Measurements from ENCODE around the gene PALLD. TPM values are rescaled to one million over a fixed set of nuclear protein-coding genes. Genes with fewer than 3 reads are reported as not detected.

The PALLD gene
- total and polyA plus RNA-seq, 2 of the 13 experiments (the other 11 are each of a cell fraction or from before 2014, with no cell fraction given), result 0.50 to 1.5 TPM

DNA sequence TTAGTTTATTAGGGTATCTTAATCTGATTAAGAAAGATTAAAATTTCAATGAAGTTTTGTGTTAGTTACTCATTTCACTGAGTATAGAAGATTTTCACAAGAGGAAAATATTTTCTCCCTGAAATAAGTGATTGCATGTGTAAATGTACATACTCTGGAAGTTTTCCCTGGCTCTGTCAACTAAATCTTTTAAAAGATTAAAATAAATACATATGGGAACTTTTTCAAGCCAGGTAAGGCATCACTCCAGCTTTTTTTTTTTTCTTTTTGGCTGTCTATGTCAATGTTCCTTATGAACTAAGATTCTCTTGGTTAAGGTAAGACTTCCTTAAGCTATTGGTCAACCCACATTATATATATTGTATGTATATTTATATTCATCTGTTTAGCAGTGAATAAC lies 395.6 kb downstream of the PALLD start:
- ChIA-PET POLR2A (no interaction called here), CTCF (ENCODE audit: low intra/inter-chr PET ratio, low total read pairs) (no interaction called here)
- Histone ChIP-seq H3K36me3 (replicated peaks in 1 of 2; ENCODE audit: control insufficient read depth in 1 of 2, insufficient read depth in 2 of 2, low read length in 2 of 2) (peaks cover 0 to 2% of the 10 kb centered on the region in 2 experiments; a peak in 1 of 5 replicates), H3K27me3 (ENCODE audit: control insufficient read depth in 1 of 2, insufficient read depth in 2 of 2, low read length in 2 of 2) (no peaks in the 10 kb centered on the region), H3K4me2 (ENCODE audit: low read depth, low read length) (no peak overlapping the region), H4K20me1 (ENCODE audit: insufficient read depth, low read length) (no peaks in the 10 kb centered on the region), H2AFZ (ENCODE audit: low read length) (no peak overlapping the region), H3K9ac (ENCODE audit: insufficient read depth, low read depth, low read length) (no peak overlapping the region), H3K4me3 (replicated peaks in 1 of 3; ENCODE audit: insufficient read depth in 1 of 3, low read depth in 2 of 3, low read length in 3 of 3) (no peak overlapping the region), H3K27ac (ENCODE audit: extremely low read length, insufficient read depth, low read length) (no peak overlapping the region), H3K9me3 (ENCODE audit: low read length) (no peaks in the 10 kb centered on the region), H3K4me1 (ENCODE audit: insufficient read depth, low read length) (no peaks in the 10 kb centered on the region), H3K79me2 (ENCODE audit: insufficient read depth, low read length) (no peaks in the 10 kb centered on the region)
- in situ Hi-C loops (cut with HindIII; ENCODE audit: extremely low pct_ligation_motif_present, low pct_unique_long_range_greater_than_20kb) (no loop called here), intact Hi-C loops (cut with micrococcal nuclease; ENCODE audit: unreplicated experiment) (no loop called here)
- DNase-seq (ENCODE audit: low spot score), result no peak
- ATAC-seq, result no peak
- no TSS peak for BruUV-seq (replicated peaks)
- no peak for FAIRE-seq
- TF ChIP-seq ZNF747 (CRISPR knock-in tag; IDR thresholded peaks at IDR 0.05; ENCODE audit: borderline replicate concordance) (no peak), KLF13 (CRISPR knock-in tag; IDR thresholded peaks at IDR 0.05) (no peak), ZSCAN22 (CRISPR knock-in tag; IDR thresholded peaks at IDR 0.05) (no peak), NKX3-1 (CRISPR knock-in tag; IDR thresholded peaks at IDR 0.05) (no peak), PAX8 (CRISPR knock-in tag; IDR thresholded peaks at IDR 0.05; ENCODE audit: borderline replicate concordance) (no peak), ZNF792 (CRISPR knock-in tag; IDR thresholded peaks at IDR 0.05) (no peak), NR2C2 (CRISPR knock-in tag; IDR thresholded peaks at IDR 0.05; ENCODE audit: borderline replicate concordance) (no peak), PHB2 (IDR thresholded peaks at IDR 0.05; ENCODE audit: partially characterized antibody) (no peak), NCOA2 (CRISPR knock-in tag; IDR thresholded peaks at IDR 0.05) (no peak)
- TF ChIP-seq, protein P1, sequence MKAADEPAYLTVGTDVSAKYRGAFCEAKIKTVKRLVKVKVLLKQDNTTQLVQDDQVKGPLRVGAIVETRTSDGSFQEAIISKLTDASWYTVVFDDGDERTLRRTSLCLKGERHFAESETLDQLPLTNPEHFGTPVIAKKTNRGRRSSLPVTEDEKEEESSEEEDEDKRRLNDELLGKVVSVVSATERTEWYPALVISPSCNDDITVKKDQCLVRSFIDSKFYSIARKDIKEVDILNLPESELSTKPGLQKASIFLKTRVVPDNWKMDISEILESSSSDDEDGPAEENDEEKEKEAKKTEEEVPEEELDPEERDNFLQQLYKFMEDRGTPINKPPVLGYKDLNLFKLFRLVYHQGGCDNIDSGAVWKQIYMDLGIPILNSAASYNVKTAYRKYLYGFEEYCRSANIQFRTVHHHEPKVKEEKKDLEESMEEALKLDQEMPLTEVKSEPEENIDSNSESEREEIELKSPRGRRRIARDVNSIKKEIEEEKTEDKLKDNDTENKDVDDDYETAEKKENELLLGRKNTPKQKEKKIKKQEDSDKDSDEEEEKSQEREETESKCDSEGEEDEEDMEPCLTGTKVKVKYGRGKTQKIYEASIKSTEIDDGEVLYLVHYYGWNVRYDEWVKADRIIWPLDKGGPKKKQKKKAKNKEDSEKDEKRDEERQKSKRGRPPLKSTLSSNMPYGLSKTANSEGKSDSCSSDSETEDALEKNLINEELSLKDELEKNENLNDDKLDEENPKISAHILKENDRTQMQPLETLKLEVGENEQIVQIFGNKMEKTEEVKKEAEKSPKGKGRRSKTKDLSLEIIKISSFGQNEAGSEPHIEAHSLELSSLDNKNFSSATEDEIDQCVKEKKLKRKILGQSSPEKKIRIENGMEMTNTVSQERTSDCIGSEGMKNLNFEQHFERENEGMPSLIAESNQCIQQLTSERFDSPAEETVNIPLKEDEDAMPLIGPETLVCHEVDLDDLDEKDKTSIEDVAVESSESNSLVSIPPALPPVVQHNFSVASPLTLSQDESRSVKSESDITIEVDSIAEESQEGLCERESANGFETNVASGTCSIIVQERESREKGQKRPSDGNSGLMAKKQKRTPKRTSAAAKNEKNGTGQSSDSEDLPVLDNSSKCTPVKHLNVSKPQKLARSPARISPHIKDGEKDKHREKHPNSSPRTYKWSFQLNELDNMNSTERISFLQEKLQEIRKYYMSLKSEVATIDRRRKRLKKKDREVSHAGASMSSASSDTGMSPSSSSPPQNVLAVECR (CRISPR knock-in tag; IDR thresholded peaks at IDR 0.05; ENCODE audit: borderline replicate concordance), result no peak
- TF ChIP-seq, protein P2, sequence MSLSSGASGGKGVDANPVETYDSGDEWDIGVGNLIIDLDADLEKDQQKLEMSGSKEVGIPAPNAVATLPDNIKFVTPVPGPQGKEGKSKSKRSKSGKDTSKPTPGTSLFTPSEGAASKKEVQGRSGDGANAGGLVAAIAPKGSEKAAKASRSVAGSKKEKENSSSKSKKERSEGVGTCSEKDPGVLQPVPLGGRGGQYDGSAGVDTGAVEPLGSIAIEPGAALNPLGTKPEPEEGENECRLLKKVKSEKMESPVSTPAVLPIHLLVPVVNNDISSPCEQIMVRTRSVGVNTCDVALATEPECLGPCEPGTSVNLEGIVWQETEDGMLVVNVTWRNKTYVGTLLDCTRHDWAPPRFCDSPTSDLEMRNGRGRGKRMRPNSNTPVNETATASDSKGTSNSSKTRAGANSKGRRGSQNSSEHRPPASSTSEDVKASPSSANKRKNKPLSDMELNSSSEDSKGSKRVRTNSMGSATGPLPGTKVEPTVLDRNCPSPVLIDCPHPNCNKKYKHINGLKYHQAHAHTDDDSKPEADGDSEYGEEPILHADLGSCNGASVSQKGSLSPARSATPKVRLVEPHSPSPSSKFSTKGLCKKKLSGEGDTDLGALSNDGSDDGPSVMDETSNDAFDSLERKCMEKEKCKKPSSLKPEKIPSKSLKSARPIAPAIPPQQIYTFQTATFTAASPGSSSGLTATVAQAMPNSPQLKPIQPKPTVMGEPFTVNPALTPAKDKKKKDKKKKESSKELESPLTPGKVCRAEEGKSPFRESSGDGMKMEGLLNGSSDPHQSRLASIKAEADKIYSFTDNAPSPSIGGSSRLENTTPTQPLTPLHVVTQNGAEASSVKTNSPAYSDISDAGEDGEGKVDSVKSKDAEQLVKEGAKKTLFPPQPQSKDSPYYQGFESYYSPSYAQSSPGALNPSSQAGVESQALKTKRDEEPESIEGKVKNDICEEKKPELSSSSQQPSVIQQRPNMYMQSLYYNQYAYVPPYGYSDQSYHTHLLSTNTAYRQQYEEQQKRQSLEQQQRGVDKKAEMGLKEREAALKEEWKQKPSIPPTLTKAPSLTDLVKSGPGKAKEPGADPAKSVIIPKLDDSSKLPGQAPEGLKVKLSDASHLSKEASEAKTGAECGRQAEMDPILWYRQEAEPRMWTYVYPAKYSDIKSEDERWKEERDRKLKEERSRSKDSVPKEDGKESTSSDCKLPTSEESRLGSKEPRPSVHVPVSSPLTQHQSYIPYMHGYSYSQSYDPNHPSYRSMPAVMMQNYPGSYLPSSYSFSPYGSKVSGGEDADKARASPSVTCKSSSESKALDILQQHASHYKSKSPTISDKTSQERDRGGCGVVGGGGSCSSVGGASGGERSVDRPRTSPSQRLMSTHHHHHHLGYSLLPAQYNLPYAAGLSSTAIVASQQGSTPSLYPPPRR (CRISPR knock-in tag; IDR thresholded peaks at IDR 0.05; ENCODE audit: borderline replicate concordance), result no peak
- TF ChIP-seq, protein P3, sequence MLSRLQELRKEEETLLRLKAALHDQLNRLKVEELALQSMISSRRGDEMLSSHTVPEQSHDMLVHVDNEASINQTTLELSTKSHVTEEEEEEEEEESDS (CRISPR knock-in tag; IDR thresholded peaks at IDR 0.05; ENCODE audit: borderline replicate concordance), result no peak
